OCI-LY1 (cell line): ENCODE measurements around the gene DPP4.

ENCODE experiments used
- CTCF ChIP-seq: fragments of 200-600 bp; sonication (generic), shearing (Covaris generic); IDR thresholded peaks from 2 replicates; pipeline ENCODE4 v1.5.1; 2017; ENCODE audit warnings: mild to moderate bottlenecking, antibody characterized with exemption, low read length, moderate library complexity, mixed read lengths
- EZH2 ChIP-seq: fragments of 200-600 bp; sonication (generic), shearing (Covaris generic); IDR thresholded peaks from 2 replicates; pipeline ENCODE4 v1.8.0; 2017; ENCODE audit warnings: borderline replicate concordance, mixed run types, mild to moderate bottlenecking, antibody characterized with exemption, low read length, moderate library complexity, mixed read lengths

- TF ChIP-seq CTCF: no peak
- no peak for TF ChIP-seq EZH2
These were observed 3.0 kb downstream of the DPP4 start for GRCh38 chr2:162071001-162071400.
